Nephron progenitor cell (in vitro differentiated cells): Measurements from ENCODE around the gene LYZL1.
"Not testable (repeated sequence)": the region's sequence is repeated elsewhere in the genome, so short reads cannot be mapped to it uniquely, and the experiment has no call there.

Source experiments
- DNase-seq: peaks from one replicate; pipeline ENCODE4 v3.0.0; 2021
- H3K27ac Mint-ChIP-seq: 2 replicates; pipeline ENCODE4 v1.8.0; 2021; ENCODE audit warnings: mild to moderate bottlenecking, moderate library complexity, mixed read lengths
- H3K27me3 Mint-ChIP-seq: 2 replicates; pipeline ENCODE4 v1.8.0; 2021; ENCODE audit warnings: mild to moderate bottlenecking, low read depth, mixed read lengths; ENCODE audit not compliant: poor library complexity
- H3K36me3 Mint-ChIP-seq: 2 replicates; pipeline ENCODE4 v1.8.0; 2021; ENCODE audit warnings: low read depth, mixed read lengths
- H3K4me1 Mint-ChIP-seq: 2 replicates; pipeline ENCODE4 v1.8.0; 2021; ENCODE audit warnings: mixed read lengths
- H3K4me3 Mint-ChIP-seq: 2 replicates; pipeline ENCODE4 v1.8.0; 2021; ENCODE audit warnings: mild to moderate bottlenecking, moderate library complexity, mixed read lengths
- H3K9me3 Mint-ChIP-seq: 2 replicates; pipeline ENCODE4 v1.8.0; 2021; ENCODE audit warnings: mild to moderate bottlenecking, moderate library complexity, mixed read lengths
- CTCF ChIP-seq: fragments of 200-600 bp; sonication (generic); IDR thresholded peaks from 2 replicates; pipeline ENCODE4 v1.5.0; 2021; ENCODE audit warnings: antibody characterized with exemption

The LYZL1 gene

DNA sequence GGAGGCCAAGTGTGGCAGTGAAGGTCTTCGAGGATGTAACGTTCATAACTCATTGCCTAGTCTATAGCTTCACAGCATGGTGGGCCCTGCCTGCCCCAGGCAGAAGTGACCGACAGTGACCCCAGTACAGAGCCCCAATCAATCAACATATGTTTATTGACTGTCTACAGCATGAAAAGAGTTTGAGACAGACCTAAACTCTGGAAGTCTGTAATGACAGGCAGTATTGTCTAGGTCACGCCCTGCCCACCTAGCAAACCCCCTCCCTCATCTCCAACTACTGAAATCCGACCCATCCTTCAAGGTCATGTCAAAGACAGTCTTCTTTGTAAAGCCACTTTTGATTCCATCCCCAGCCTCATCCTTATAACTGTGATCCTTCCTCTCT is 43.9 kb downstream of the LYZL1 start:
- TF ChIP-seq CTCF = no peak
- Mint-ChIP-seq H3K27me3 (no peaks in the 10 kb centered on the region), H3K4me1 (peaks cover 31% of the 10 kb centered on the region), H3K27ac (no peak overlapping the region), H3K9me3 (peaks cover 30% of the 10 kb centered on the region), H3K4me3 (peak overlapping the region; percentile 9), H3K36me3 (peaks cover 3% of the 10 kb centered on the region)
- no peak for DNase-seq

GRCh38 chr10:29337526-29337925 is 48.7 kb downstream of the LYZL1 start:
- H3K27ac Mint-ChIP-seq = not testable (repeated sequence)

DNA sequence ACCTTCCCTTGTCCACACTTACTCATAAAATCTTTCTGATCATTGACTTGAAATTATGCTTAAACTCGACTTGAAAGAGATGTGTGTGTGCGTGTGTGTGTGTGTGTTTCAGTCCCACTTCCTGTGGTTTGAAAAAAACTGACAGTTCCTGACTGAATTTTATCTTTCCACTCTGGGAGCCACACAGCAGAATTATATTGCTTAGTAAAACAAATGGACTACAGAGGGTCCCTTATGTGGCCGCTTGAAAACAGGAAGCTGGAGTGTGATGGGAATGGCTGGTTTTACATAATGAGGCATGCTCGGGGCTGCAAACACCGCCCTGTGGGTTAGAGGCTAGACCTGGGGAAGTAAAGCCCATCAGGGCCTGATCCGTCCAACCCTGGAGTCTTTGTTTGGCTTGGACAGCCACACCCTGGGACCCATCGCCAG is 54.8 kb downstream of the LYZL1 start:
- peaks cover 29% of the 10 kb centered on the region for H3K27me3 Mint-ChIP-seq
- no peak for TF ChIP-seq CTCF
- DNase-seq = no peak
- no peak overlapping the region for H3K27ac Mint-ChIP-seq
- H3K36me3 Mint-ChIP-seq = peaks cover 10% of the 10 kb centered on the region
- H3K4me1 Mint-ChIP-seq = peaks cover 31% of the 10 kb centered on the region
- no peak overlapping the region for H3K4me3 Mint-ChIP-seq
- peaks cover 29% of the 10 kb centered on the region for H3K9me3 Mint-ChIP-seq

More at GRCh38 chr10:29337526-29337925, 48.7 kb downstream of the LYZL1 start:
- not testable (repeated sequence) for DNase-seq, H3K27me3 Mint-ChIP-seq, H3K4me1 Mint-ChIP-seq, H3K36me3 Mint-ChIP-seq, H3K4me3 Mint-ChIP-seq
- H3K9me3 Mint-ChIP-seq = peaks cover 47% of the 10 kb centered on the region

GRCh38 chr10:29344073-29344820 is 55.4 kb downstream of the LYZL1 start:
- H3K27me3 Mint-ChIP-seq = peaks cover 27% of the 10 kb centered on the region

GRCh38 chr10:29345144-29345909 is 56.5 kb downstream of the LYZL1 start:
- peaks cover 27% of the 10 kb centered on the region for H3K27me3 Mint-ChIP-seq
- peaks cover 10% of the 10 kb centered on the region for H3K36me3 Mint-ChIP-seq

More at GRCh38 chr10:29344073-29344820, 55.4 kb downstream of the LYZL1 start:
- H3K27ac Mint-ChIP-seq = no peak overlapping the region
- no peak overlapping the region for H3K4me3 Mint-ChIP-seq
- peaks cover 10% of the 10 kb centered on the region for H3K36me3 Mint-ChIP-seq
- no peak for DNase-seq
- no peak for TF ChIP-seq CTCF
- H3K9me3 Mint-ChIP-seq = peaks cover 29% of the 10 kb centered on the region
- peaks cover 31% of the 10 kb centered on the region for H3K4me1 Mint-ChIP-seq

More at GRCh38 chr10:29345144-29345909, 56.5 kb downstream of the LYZL1 start:
- Mint-ChIP-seq H3K27ac (no peak overlapping the region), H3K9me3 (peaks cover 26% of the 10 kb centered on the region), H3K4me3 (no peak overlapping the region), H3K4me1 (peaks cover 31% of the 10 kb centered on the region)
- no peak for TF ChIP-seq CTCF
- DNase-seq = no peak
